Measurements from ENCODE around the gene UBE2Q2.

The UBE2Q2 gene

DNA sequence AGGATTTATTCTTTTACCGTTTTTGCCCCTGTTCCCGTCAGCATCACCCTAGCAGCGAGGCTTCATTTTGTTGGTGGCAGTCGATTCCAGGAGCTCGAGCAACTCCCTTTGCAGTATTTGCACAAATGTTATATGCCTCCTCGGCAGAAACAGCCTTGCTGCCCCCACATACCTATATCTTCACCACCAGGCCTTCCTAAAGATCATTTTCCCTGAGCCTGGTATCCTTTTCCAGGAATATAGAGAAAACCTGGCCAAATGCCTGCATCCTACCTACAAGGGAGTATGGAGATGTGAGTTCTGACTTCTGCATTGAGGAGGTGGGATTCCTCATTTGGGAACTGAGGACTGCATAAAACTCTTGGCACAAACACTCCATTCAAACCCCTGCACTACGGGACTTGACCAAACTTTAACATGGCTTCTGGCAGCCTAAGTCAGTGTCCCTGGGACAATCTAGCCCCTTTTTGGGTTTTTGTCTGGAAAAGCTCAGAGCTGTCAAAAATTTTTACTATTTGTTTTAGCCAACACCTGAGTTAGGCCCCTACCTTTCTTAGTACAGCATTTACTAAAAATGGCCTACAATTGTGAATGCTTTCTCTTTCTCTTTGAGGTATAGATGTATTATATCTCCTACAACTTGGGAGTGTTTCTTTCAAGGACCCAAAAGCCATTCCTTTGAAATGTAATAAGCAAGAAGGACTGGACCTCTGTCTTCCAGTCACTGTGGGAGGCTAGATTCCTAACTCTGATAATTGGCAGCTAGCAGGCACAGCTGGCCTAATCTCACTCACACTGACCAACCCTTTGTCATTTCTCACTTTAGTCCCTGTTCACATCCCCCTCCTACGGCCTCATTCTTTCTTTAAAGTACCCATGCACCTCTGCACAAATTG is 12.1 kb upstream of the UBE2Q2 start:
- TF ChIP-seq, protein P1, sequence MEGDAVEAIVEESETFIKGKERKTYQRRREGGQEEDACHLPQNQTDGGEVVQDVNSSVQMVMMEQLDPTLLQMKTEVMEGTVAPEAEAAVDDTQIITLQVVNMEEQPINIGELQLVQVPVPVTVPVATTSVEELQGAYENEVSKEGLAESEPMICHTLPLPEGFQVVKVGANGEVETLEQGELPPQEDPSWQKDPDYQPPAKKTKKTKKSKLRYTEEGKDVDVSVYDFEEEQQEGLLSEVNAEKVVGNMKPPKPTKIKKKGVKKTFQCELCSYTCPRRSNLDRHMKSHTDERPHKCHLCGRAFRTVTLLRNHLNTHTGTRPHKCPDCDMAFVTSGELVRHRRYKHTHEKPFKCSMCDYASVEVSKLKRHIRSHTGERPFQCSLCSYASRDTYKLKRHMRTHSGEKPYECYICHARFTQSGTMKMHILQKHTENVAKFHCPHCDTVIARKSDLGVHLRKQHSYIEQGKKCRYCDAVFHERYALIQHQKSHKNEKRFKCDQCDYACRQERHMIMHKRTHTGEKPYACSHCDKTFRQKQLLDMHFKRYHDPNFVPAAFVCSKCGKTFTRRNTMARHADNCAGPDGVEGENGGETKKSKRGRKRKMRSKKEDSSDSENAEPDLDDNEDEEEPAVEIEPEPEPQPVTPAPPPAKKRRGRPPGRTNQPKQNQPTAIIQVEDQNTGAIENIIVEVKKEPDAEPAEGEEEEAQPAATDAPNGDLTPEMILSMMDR (IDR thresholded peaks at IDR 0.05; ENCODE audit: low read depth, low read length), result no peak
- no peak for DNase-seq (ENCODE audit: extremely low read depth, low read depth)

DNA sequence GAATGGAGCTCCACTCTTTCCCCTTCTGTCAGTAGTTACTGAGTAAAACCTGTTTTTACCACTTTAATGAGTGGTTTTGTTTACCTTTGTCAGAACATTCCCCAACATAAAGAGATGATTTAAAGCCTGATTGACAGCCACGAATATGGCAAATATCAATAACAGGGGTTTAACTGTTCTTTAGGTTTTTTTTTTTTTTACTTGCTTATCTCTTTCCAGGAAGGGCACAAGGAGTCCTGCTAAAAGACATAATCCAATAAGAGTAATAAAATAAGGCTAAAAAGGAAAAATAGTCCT is 11.5 kb upstream of the UBE2Q2 start:
- DNase-seq (ENCODE audit: extremely low read depth, low read depth), result no peak
- TF ChIP-seq, protein P1 (IDR thresholded peaks at IDR 0.05; ENCODE audit: low read depth, low read length), result no peak

DNA sequence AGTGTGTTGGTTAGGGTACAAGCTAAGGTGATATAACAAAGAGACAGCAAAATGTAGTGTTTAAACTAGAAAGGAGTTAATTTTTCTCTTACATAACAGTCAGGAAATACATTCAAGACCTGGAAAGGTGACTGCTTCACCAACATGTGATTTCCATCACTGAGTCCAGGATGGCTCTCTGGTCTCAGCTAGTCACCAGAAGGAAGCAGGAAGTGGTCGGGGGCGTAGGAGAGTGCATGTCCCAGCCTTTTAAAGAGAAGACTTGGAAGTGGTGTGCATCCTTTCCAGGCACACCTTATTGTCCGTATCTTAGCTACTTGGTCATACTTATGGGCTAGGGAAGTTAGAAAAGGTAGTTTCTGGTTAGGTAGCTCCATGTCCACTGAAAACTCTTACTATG is 11.1 kb upstream of the UBE2Q2 start:
- no peak for DNase-seq (ENCODE audit: extremely low read depth, low read depth)
- TF ChIP-seq, protein P1 (IDR thresholded peaks at IDR 0.05; ENCODE audit: low read depth, low read length), result no peak

DNA sequence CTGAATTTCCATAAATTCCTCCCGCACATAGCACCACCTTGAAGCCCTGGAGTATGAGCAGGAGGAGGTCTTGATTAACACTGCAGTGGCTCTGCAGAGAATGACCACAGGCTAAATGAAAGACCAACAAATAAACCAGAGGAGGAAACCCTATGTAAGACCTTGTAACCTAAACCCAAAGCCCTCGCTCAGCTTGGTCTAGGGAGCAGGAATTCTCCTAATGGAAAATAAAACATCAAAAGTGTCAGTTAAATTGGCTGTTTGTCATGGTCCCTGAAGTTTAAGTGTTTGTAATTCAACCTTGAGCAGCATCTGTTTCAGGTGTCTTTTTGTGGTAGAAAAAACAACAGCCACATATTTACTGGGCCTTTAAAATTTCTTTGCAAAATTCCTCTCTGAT is 9.2 kb upstream of the UBE2Q2 start:
- TF ChIP-seq, protein P1 (IDR thresholded peaks at IDR 0.05; ENCODE audit: low read depth, low read length), result no peak
- no peak for DNase-seq (ENCODE audit: extremely low read depth, low read depth)

DNA sequence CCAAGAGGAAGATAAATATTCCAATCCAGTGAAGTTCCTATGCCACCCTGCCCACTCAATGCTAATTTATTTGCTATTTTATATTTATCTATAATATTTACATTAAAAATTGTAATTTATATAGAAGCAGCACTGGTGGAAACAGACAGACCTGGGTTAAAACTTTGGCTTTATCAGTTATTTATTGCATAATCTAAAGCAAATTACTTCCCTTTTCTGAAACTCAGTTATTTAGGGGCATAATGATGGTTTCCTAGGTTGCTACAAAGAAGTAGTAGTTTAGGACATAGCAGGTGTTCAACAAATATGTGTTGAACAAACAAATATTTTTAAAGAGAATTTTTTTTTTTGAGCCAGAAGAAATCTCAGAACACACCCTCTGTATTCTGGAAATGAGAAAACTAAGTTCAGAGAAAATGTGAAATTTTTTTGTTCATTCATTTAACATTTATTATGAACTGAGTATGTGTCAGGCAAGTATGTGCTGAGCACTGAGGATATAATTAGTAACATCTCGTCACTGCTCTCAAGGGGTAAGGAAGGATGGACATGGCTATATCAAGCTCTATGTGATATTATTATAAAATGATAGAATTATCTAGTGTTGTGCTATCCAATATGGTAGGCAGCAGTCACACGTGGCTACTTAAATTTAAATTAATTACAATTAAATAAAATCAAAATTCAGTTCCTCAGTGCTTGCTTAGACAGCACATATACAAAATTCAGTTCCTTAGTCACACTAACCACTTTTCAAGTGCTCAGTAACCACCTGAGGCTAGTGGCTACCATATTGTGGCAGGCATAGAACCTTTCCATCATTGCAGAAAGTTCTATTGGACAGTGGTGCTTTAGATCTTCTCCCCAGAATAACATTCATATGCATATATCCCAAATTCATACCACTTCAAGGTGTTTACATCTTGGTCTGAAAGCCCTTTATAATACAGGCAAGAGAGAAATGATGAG is 7.0 kb upstream of the UBE2Q2 start:
- no peak for DNase-seq (ENCODE audit: extremely low read depth, low read depth)
- TF ChIP-seq, protein P1 (IDR thresholded peaks at IDR 0.05; ENCODE audit: low read depth, low read length), result no peak

DNA sequence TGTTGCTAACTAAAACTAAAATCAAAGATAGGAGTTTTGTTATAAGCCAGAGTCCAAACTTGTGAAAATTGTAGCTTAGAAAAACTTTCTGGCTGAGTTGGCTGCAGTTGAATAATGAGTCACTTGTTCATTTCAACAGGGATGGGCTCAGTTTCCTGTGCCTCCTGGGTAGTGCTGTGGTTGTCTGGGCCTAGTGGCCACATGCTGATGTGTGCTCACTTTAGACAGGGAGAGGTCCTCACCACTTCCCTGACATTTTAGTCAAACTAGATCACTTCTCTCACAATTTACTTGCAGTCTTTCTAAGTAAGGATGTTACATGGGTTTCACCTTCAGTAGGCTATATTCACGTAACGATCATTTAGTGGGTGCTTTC is 6.3 kb upstream of the UBE2Q2 start:
- peak; percentile 23 for DNase-seq (ENCODE audit: extremely low read depth, low read depth)
- TF ChIP-seq, protein P1 (IDR thresholded peaks at IDR 0.05; ENCODE audit: low read depth, low read length), result no peak

DNA sequence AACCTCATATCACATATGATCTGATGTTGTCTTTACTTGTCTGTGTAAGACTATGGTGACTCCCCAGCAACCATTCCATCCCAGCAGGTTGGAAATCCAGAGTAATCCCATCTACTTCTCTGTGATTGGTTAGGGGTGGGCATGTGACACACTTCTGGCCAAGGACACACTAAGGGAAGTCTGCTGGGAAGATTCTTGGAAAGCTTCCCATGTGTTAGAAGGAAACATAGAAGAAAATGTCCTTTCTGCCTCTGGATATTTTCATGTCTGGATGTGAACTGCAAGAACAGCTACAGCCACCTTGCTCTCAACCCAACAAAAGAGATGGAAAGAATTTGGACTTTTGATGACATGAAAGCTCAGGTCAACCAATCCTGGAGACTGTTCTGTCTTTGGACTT is 2.6 kb upstream of the UBE2Q2 start:
- DNase-seq (ENCODE audit: extremely low read depth, low read depth), result peak; percentile 32
- TF ChIP-seq, protein P1 (IDR thresholded peaks at IDR 0.05; ENCODE audit: low read depth, low read length), result no peak

All from AG09319 (cell line).